Uterus (tissue), 4 donors: ENCODE results near the gene NR6A1. TPM values are rescaled to one million over a fixed set of nuclear protein-coding genes. Genes with fewer than 3 reads are reported as not detected.

ENCODE experiments used
- DNase-seq, 2 donors: peaks; one replicate each; pipeline ENCODE4 v3.0.0-alpha.2; 2019 to 2020
- H3K27ac ChIP-seq, 2 donors: fragments of 200-600 bp; sonication (generic); 1 replicate in 1 of 2; 2 replicates in 1 of 2; pipeline ENCODE4 v1.5.1; 2016 to 2018
- H3K27me3 ChIP-seq, 2 donors: fragments of 200-600 bp; sonication (generic); one replicate each; pipeline ENCODE4 v1.5.1; 2018 to 2019; ENCODE audit warnings: control low read depth in 1 of 2
- H3K36me3 ChIP-seq, 2 donors: fragments of 200-600 bp; sonication (generic); one replicate each; pipeline ENCODE4 v1.5.1; 2019; ENCODE audit warnings: control low read depth in 1 of 2
- H3K4me1 ChIP-seq, 2 donors: fragments of 200-600 bp; sonication (generic); one replicate each; pipeline ENCODE4 v1.5.1; 2018 to 2019; ENCODE audit warnings: control low read depth in 1 of 2
- H3K4me3 ChIP-seq, 2 donors: fragments of 200-600 bp; sonication (generic); 1 replicate in 1 of 2; 2 replicates in 1 of 2; pipeline ENCODE4 v1.5.1; 2018 to 2019; ENCODE audit warnings: mild to moderate bottlenecking in 1 of 2
- H3K9me3 ChIP-seq, 2 donors: fragments of 200-600 bp; sonication (generic); one replicate each; pipeline ENCODE4 v1.5.1; 2019; ENCODE audit warnings: control low read depth in 1 of 2
- POLR2A ChIP-seq, 2 donors: fragments of 450-650 bp; IDR thresholded peaks; one replicate each; pipeline ENCODE4 v1.6.1; 2016; ENCODE audit warnings: antibody characterized with exemption in 2 of 2, mild to moderate bottlenecking in 1 of 2, moderate library complexity in 1 of 2
- intact Hi-C: fragments of 100-400 bp; cut with DNase I; formaldehyde crosslinking; loops from one replicate; pipeline ENCODE4 v1.15.1; 2023; ENCODE audit warnings: low total_unique reads
- total RNA-seq, 4 donors: library from RNA; depleted of rRNA in 3 of 4; stranded (reverse); fragments of >200 nt in 3 of 4; gene quantifications; one replicate each; pipeline versions ENCODE4 v1.1.0 to v1.2.4, GENCODE V29; 2014 to 2023
- TF ChIP-seq, protein P1 (sequence below), 4 experiments: fragments of 200-600 bp in 2 of 4; fragments of 450-650 bp in 2 of 4; sonication (generic) in 2 of 4; IDR thresholded peaks; one replicate each; pipeline ENCODE4 v1.5.1; 2016 to 2019; ENCODE audit warnings: antibody characterized with exemption in 4 of 4, mild to moderate bottlenecking in 2 of 4, moderate library complexity in 1 of 4
- donor health status: DM: yes; HTN: yes; CAD: no.

The NR6A1 gene
- total RNA-seq, 4 donors from 2014 or later = under 0.01 to 2.6 (median 1.3) TPM; not detected in 1

DNA sequence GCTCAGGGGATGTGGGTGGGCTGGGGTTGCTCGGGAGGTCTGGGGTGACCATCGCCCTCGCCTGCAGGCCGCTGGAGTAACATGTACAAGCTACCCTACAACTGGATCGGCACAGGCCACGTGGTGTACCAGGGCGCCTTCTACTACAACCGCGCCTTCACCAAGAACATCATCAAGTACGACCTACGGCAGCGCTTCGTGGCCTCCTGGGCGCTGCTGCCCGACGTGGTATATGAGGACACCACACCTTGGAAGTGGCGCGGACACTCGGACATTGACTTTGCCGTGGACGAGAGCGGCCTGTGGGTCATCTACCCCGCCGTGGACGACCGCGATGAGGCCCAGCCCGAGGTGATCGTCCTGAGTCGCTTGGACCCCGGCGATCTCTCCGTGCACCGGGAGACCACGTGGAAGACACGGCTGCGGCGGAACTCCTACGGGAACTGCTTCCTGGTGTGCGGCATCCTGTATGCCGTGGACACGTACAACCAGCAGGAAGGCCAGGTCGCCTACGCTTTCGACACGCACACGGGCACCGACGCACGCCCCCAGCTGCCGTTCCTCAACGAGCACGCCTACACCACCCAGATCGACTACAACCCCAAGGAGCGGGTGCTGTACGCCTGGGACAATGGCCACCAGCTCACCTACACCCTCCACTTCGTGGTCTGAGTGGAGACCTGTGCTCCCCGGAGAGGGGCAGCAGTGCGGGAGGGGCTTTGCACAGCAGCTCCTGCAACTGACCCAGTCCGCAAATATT is 38.8 kb upstream of the NR6A1 start:
- no peak for TF ChIP-seq POLR2A (IDR thresholded peaks at IDR 0.05)
- H3K4me3 ChIP-seq = no peak overlapping the region
- peak overlapping the region; percentile 84 to 89 for H3K27ac ChIP-seq
- intact Hi-C loops = no loop called here
- H3K27me3 ChIP-seq = no peaks in the 10 kb centered on the region
- H3K9me3 ChIP-seq = no peaks in the 10 kb centered on the region
- DNase-seq = no peak
- H3K36me3 ChIP-seq = no peaks in the 10 kb centered on the region
- H3K4me1 ChIP-seq = peaks cover 0 to 10% of the 10 kb centered on the region in 2 donors

- Histone ChIP-seq H3K4me1 (peaks cover 0 to 10% of the 10 kb centered on the region in 2 donors), H3K36me3 (no peaks in the 10 kb centered on the region), H3K9me3 (no peaks in the 10 kb centered on the region), H3K27me3 (no peaks in the 10 kb centered on the region), H3K4me3 (no peak overlapping the region), H3K27ac (no peak overlapping the region)
- no peak for DNase-seq
- intact Hi-C loops = no loop called here
- TF ChIP-seq, protein P1, sequence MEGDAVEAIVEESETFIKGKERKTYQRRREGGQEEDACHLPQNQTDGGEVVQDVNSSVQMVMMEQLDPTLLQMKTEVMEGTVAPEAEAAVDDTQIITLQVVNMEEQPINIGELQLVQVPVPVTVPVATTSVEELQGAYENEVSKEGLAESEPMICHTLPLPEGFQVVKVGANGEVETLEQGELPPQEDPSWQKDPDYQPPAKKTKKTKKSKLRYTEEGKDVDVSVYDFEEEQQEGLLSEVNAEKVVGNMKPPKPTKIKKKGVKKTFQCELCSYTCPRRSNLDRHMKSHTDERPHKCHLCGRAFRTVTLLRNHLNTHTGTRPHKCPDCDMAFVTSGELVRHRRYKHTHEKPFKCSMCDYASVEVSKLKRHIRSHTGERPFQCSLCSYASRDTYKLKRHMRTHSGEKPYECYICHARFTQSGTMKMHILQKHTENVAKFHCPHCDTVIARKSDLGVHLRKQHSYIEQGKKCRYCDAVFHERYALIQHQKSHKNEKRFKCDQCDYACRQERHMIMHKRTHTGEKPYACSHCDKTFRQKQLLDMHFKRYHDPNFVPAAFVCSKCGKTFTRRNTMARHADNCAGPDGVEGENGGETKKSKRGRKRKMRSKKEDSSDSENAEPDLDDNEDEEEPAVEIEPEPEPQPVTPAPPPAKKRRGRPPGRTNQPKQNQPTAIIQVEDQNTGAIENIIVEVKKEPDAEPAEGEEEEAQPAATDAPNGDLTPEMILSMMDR (IDR thresholded peaks at IDR 0.05) = no peak
- TF ChIP-seq POLR2A (IDR thresholded peaks at IDR 0.05) = no peak
These were observed 38.1 kb upstream of the NR6A1 start for GRCh38 chr9:124809211-124809610.

DNA sequence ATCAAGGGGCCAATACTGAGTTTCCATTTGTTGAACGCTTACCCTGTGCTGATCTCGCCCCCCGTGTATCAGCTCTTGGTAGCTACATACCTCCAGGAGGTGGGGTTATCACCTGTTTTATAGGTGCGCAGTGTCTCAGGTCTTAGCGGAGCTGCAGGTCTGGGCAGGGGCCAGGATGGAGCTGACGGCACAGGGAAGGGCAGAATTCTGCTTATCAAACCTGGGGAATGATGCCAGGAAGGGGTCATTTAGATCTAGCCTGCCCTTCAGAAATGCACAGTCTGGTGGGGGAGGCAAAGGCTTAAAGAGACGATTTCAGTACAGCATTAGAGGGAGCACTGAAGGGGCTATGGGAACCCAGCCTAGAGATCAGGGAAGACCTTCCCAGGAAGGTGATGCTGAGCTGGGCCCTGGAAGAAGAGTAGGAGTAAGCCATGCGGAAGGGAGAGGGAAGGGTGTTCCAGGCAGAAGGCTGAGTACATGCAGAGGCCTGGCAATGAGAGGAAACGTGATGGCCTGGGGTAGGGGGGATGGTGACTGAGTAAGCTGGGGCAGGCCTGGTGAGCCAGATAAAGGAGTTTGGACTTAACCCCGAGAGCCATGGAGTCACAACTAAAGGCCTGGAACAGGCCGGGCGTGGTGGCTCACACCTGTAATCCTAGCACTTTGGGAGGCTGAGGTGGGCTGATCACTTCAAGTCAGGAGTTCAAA is 37.3 kb upstream of the NR6A1 start:
- no peak for DNase-seq
- intact Hi-C loops = no loop called here
- Histone ChIP-seq H3K27me3 (no peaks in the 10 kb centered on the region), H3K36me3 (no peaks in the 10 kb centered on the region), H3K4me1 (peaks cover 0 to 10% of the 10 kb centered on the region in 2 donors), H3K9me3 (no peaks in the 10 kb centered on the region), H3K4me3 (no peak overlapping the region), H3K27ac (no peak overlapping the region)
- TF ChIP-seq, protein P1 (IDR thresholded peaks at IDR 0.05) = no peak
- TF ChIP-seq POLR2A (IDR thresholded peaks at IDR 0.05) = no peak

DNA sequence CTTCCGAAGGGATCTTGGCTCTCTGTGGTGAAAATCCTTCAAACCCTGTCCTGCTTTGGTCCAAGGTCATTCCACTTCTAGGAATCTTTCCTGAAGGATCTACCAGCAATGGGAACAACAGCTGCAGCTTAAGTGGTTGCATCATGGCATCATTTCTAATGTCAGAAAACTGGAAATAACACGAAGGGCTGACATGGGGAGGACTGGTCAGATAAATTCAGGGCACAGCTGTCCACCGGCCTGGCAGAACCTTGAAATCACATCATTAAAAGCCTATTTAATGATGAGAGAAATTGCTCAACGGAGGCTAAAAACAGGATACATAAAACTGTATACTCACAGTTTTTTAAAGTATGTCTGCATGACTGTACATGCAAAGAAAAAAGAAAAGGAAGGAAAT is 34.1 kb upstream of the NR6A1 start:
- H3K4me3 ChIP-seq = no peak overlapping the region
- no peak overlapping the region for H3K27ac ChIP-seq
- no peaks in the 10 kb centered on the region for H3K36me3 ChIP-seq
- no peaks in the 10 kb centered on the region for H3K9me3 ChIP-seq
- H3K4me1 ChIP-seq = no peaks in the 10 kb centered on the region
- TF ChIP-seq, protein P1 (IDR thresholded peaks at IDR 0.05) = no peak
- TF ChIP-seq POLR2A (IDR thresholded peaks at IDR 0.05) = no peak
- H3K27me3 ChIP-seq = no peaks in the 10 kb centered on the region
- intact Hi-C loops = no loop called here
- DNase-seq = no peak

DNA sequence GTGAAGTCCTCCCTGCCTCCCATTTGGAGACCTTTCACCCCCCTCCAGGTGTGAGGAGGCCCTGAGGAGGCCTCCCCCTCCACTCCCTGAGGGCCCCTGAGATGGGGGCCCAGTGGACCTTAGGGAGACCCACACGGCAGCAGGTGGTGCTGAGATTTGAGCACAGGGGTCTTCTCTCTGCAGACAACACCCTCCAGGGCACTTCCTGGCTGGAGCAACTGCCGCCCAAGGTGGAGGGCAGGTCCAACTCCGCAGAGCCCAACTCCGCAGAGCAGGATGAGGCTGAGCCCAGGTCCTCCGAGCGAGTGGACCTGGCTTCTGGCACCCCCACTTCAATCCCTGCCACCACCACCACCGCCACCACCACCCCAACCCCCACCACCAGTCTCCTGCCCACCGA is 32.8 kb upstream of the NR6A1 start:
- intact Hi-C loops = no loop called here
- DNase-seq = no peak
- H3K4me1 ChIP-seq = no peaks in the 10 kb centered on the region

More for the DNA sequence above, 32.8 kb upstream of the NR6A1 start:
- H3K27me3 ChIP-seq = no peaks in the 10 kb centered on the region
- no peak overlapping the region for H3K27ac ChIP-seq
- TF ChIP-seq, protein P1 (IDR thresholded peaks at IDR 0.05) = no peak
- no peak for TF ChIP-seq POLR2A (IDR thresholded peaks at IDR 0.05)
- H3K36me3 ChIP-seq = no peaks in the 10 kb centered on the region
- no peaks in the 10 kb centered on the region for H3K9me3 ChIP-seq
- H3K4me3 ChIP-seq = no peak overlapping the region
